ENCODE data around the gene MTHFD1L.
A peak's percentile ranks its signal among the peaks of the same experiment; 100 is the strongest.

MTHFD1L gene

GRCh38 chr6:150868759-150869158 is 3.3 kb downstream of the MTHFD1L start:
- H3K4me3 ChIP-seq (ENCODE audit: low read length) = no peak overlapping the region

GRCh38 chr6:150874179-150874578 is 8.7 kb downstream of the MTHFD1L start:
- H3K27me3 ChIP-seq (ENCODE audit: control insufficient read depth, insufficient read depth, low read length) = no peaks in the 10 kb centered on the region
- H3K4me1 ChIP-seq (ENCODE audit: control insufficient read depth, insufficient read depth, low read length) = peaks cover 14% of the 10 kb centered on the region
- no peaks in the 10 kb centered on the region for H3K9me3 ChIP-seq (ENCODE audit: control insufficient read depth, low read length)
- no peak overlapping the region for H3K9ac ChIP-seq (ENCODE audit: low read length)
- H3K36me3 ChIP-seq (ENCODE audit: control insufficient read depth, insufficient read depth, low read length) = no peaks in the 10 kb centered on the region
- no peak overlapping the region for H3K4me3 ChIP-seq (ENCODE audit: low read length)

More at GRCh38 chr6:150868759-150869158, 3.3 kb downstream of the MTHFD1L start:
- Histone ChIP-seq H3K36me3 (ENCODE audit: control insufficient read depth, insufficient read depth, low read length) (no peaks in the 10 kb centered on the region), H3K4me1 (ENCODE audit: control insufficient read depth, insufficient read depth, low read length) (peaks cover 5% of the 10 kb centered on the region), H3K27me3 (ENCODE audit: control insufficient read depth, insufficient read depth, low read length) (no peaks in the 10 kb centered on the region), H3K9ac (ENCODE audit: low read length) (no peak overlapping the region), H3K9me3 (ENCODE audit: control insufficient read depth, low read length) (no peaks in the 10 kb centered on the region)

GRCh38 chr6:150875841-150876240 is 10.3 kb downstream of the MTHFD1L start:
- Histone ChIP-seq H3K36me3 (ENCODE audit: control insufficient read depth, insufficient read depth, low read length) (no peaks in the 10 kb centered on the region), H3K27me3 (ENCODE audit: control insufficient read depth, insufficient read depth, low read length) (no peaks in the 10 kb centered on the region), H3K4me3 (ENCODE audit: low read length) (no peak overlapping the region), H3K4me1 (ENCODE audit: control insufficient read depth, insufficient read depth, low read length) (peaks cover 14% of the 10 kb centered on the region), H3K9me3 (ENCODE audit: control insufficient read depth, low read length) (no peaks in the 10 kb centered on the region), H3K9ac (ENCODE audit: low read length) (no peak overlapping the region)

GRCh38 chr6:150876598-150876997 is 11.1 kb downstream of the MTHFD1L start:
- H3K9me3 ChIP-seq (ENCODE audit: control insufficient read depth, low read length) = no peaks in the 10 kb centered on the region
- H3K36me3 ChIP-seq (ENCODE audit: control insufficient read depth, insufficient read depth, low read length) = no peaks in the 10 kb centered on the region
- H3K27me3 ChIP-seq (ENCODE audit: control insufficient read depth, insufficient read depth, low read length) = no peaks in the 10 kb centered on the region
- no peak overlapping the region for H3K4me3 ChIP-seq (ENCODE audit: low read length)
- peaks cover 14% of the 10 kb centered on the region for H3K4me1 ChIP-seq (ENCODE audit: control insufficient read depth, insufficient read depth, low read length)
- H3K9ac ChIP-seq (ENCODE audit: low read length) = no peak overlapping the region

- no peak overlapping the region for H3K4me3 ChIP-seq (ENCODE audit: low read length)
- H3K27me3 ChIP-seq (ENCODE audit: control insufficient read depth, insufficient read depth, low read length) = no peaks in the 10 kb centered on the region
- H3K9me3 ChIP-seq (ENCODE audit: control insufficient read depth, low read length) = no peaks in the 10 kb centered on the region
- peak overlapping the region; percentile 33 for H3K9ac ChIP-seq (ENCODE audit: low read length)
- no peaks in the 10 kb centered on the region for H3K36me3 ChIP-seq (ENCODE audit: control insufficient read depth, insufficient read depth, low read length)
- peaks cover 21% of the 10 kb centered on the region for H3K4me1 ChIP-seq (ENCODE audit: control insufficient read depth, insufficient read depth, low read length)
These were observed 12.4 kb downstream of the MTHFD1L start for GRCh38 chr6:150877928-150878327.

- H3K27me3 ChIP-seq (ENCODE audit: control insufficient read depth, insufficient read depth, low read length) = no peaks in the 10 kb centered on the region
- no peaks in the 10 kb centered on the region for H3K36me3 ChIP-seq (ENCODE audit: control insufficient read depth, insufficient read depth, low read length)
- H3K9me3 ChIP-seq (ENCODE audit: control insufficient read depth, low read length) = no peaks in the 10 kb centered on the region
- H3K9ac ChIP-seq (ENCODE audit: low read length) = no peak overlapping the region
- H3K4me3 ChIP-seq (ENCODE audit: low read length) = no peak overlapping the region
- peaks cover 21% of the 10 kb centered on the region for H3K4me1 ChIP-seq (ENCODE audit: control insufficient read depth, insufficient read depth, low read length)
These were observed 13.1 kb downstream of the MTHFD1L start for GRCh38 chr6:150878347-150879213.

- H3K36me3 ChIP-seq (ENCODE audit: control insufficient read depth, insufficient read depth, low read length) = no peaks in the 10 kb centered on the region
- no peaks in the 10 kb centered on the region for H3K9me3 ChIP-seq (ENCODE audit: control insufficient read depth, low read length)
- H3K4me1 ChIP-seq (ENCODE audit: control insufficient read depth, insufficient read depth, low read length) = peaks cover 21% of the 10 kb centered on the region
- H3K4me3 ChIP-seq (ENCODE audit: low read length) = no peak overlapping the region
- no peaks in the 10 kb centered on the region for H3K27me3 ChIP-seq (ENCODE audit: control insufficient read depth, insufficient read depth, low read length)
- H3K9ac ChIP-seq (ENCODE audit: low read length) = no peak overlapping the region
These were observed 14.8 kb downstream of the MTHFD1L start for GRCh38 chr6:150880336-150880735.

- H3K27me3 ChIP-seq (ENCODE audit: control insufficient read depth, insufficient read depth, low read length) = no peaks in the 10 kb centered on the region
- no peak overlapping the region for H3K9ac ChIP-seq (ENCODE audit: low read length)
- no peak overlapping the region for H3K4me3 ChIP-seq (ENCODE audit: low read length)
- no peaks in the 10 kb centered on the region for H3K9me3 ChIP-seq (ENCODE audit: control insufficient read depth, low read length)
- peaks cover 21% of the 10 kb centered on the region for H3K4me1 ChIP-seq (ENCODE audit: control insufficient read depth, insufficient read depth, low read length)
- H3K36me3 ChIP-seq (ENCODE audit: control insufficient read depth, insufficient read depth, low read length) = no peaks in the 10 kb centered on the region
These were observed 16.5 kb downstream of the MTHFD1L start for GRCh38 chr6:150881911-150882481.

- no peak overlapping the region for H3K4me3 ChIP-seq (ENCODE audit: low read length)
- no peaks in the 10 kb centered on the region for H3K36me3 ChIP-seq (ENCODE audit: control insufficient read depth, insufficient read depth, low read length)
These were observed 18.0 kb downstream of the MTHFD1L start for GRCh38 chr6:150883521-150883920.

GRCh38 chr6:150886155-150886554 is 20.7 kb downstream of the MTHFD1L start:
- no peaks in the 10 kb centered on the region for H3K27me3 ChIP-seq (ENCODE audit: control insufficient read depth, insufficient read depth, low read length)
- peaks cover 6% of the 10 kb centered on the region for H3K4me1 ChIP-seq (ENCODE audit: control insufficient read depth, insufficient read depth, low read length)
- H3K9ac ChIP-seq (ENCODE audit: low read length) = no peak overlapping the region
- H3K4me3 ChIP-seq (ENCODE audit: low read length) = no peak overlapping the region
- H3K9me3 ChIP-seq (ENCODE audit: control insufficient read depth, low read length) = no peaks in the 10 kb centered on the region
- no peaks in the 10 kb centered on the region for H3K36me3 ChIP-seq (ENCODE audit: control insufficient read depth, insufficient read depth, low read length)

More at GRCh38 chr6:150883521-150883920, 18.0 kb downstream of the MTHFD1L start:
- Histone ChIP-seq H3K9ac (ENCODE audit: low read length) (no peak overlapping the region), H3K9me3 (ENCODE audit: control insufficient read depth, low read length) (no peaks in the 10 kb centered on the region), H3K4me1 (ENCODE audit: control insufficient read depth, insufficient read depth, low read length) (peaks cover 11% of the 10 kb centered on the region), H3K27me3 (ENCODE audit: control insufficient read depth, insufficient read depth, low read length) (no peaks in the 10 kb centered on the region)

GRCh38 chr6:150887978-150888563 is 22.6 kb downstream of the MTHFD1L start:
- no peaks in the 10 kb centered on the region for H3K36me3 ChIP-seq (ENCODE audit: control insufficient read depth, insufficient read depth, low read length)
- H3K4me3 ChIP-seq (ENCODE audit: low read length) = no peak overlapping the region
- H3K27me3 ChIP-seq (ENCODE audit: control insufficient read depth, insufficient read depth, low read length) = no peaks in the 10 kb centered on the region
- H3K9me3 ChIP-seq (ENCODE audit: control insufficient read depth, low read length) = no peaks in the 10 kb centered on the region
- H3K4me1 ChIP-seq (ENCODE audit: control insufficient read depth, insufficient read depth, low read length) = no peaks in the 10 kb centered on the region
- H3K9ac ChIP-seq (ENCODE audit: low read length) = no peak overlapping the region

- H3K9me3 ChIP-seq (ENCODE audit: control insufficient read depth, low read length) = no peaks in the 10 kb centered on the region
- peaks cover 10% of the 10 kb centered on the region for H3K4me1 ChIP-seq (ENCODE audit: control insufficient read depth, insufficient read depth, low read length)
- no peak overlapping the region for H3K4me3 ChIP-seq (ENCODE audit: low read length)
- H3K36me3 ChIP-seq (ENCODE audit: control insufficient read depth, insufficient read depth, low read length) = no peaks in the 10 kb centered on the region
- H3K27me3 ChIP-seq (ENCODE audit: control insufficient read depth, insufficient read depth, low read length) = no peaks in the 10 kb centered on the region
- H3K9ac ChIP-seq (ENCODE audit: low read length) = no peak overlapping the region
These were observed 24.8 kb downstream of the MTHFD1L start for GRCh38 chr6:150890346-150890745.
